ENCODE data around the gene DNAJB11.

DNA sequence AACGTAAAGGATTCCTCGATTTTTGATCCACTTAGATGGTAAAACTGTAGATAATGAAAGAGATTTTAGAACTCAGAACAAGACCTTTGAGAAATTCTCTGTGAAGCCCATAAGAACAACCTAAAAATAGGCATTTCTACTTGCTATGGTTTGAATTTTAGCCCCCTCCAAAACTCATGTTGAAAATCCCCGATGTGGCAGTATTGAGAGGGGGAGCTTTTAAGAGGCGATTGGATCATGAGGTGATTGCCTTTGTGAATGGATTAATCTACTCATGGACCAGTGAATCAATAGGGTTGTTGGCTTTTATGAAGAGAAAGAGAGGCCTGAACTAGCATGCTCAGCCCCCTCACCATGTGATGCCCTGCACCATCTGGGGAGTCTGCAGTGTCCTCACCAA, 22.2 kb downstream of the DNAJB11 start:
- TF ChIP-seq POLR2A (IDR thresholded peaks at IDR 0.05): no peak
- TF ChIP-seq, protein P1, sequence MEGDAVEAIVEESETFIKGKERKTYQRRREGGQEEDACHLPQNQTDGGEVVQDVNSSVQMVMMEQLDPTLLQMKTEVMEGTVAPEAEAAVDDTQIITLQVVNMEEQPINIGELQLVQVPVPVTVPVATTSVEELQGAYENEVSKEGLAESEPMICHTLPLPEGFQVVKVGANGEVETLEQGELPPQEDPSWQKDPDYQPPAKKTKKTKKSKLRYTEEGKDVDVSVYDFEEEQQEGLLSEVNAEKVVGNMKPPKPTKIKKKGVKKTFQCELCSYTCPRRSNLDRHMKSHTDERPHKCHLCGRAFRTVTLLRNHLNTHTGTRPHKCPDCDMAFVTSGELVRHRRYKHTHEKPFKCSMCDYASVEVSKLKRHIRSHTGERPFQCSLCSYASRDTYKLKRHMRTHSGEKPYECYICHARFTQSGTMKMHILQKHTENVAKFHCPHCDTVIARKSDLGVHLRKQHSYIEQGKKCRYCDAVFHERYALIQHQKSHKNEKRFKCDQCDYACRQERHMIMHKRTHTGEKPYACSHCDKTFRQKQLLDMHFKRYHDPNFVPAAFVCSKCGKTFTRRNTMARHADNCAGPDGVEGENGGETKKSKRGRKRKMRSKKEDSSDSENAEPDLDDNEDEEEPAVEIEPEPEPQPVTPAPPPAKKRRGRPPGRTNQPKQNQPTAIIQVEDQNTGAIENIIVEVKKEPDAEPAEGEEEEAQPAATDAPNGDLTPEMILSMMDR (IDR thresholded peaks at IDR 0.05): no peak

Measured in lower leg skin (tissue), 3 donors.